Fibroblast of lung (primary cell): ENCODE results near the gene ITPK1. TPM values are rescaled to one million over a fixed set of nuclear protein-coding genes. Genes with fewer than 3 reads are reported as not detected.

Source experiments
- DNase-seq, 2 donors: peaks; one replicate each; pipeline versions ENCODE4 v3.0.0 to v3.0.0-alpha.2; 2010; ENCODE audit warnings: low read depth in 2 of 2
- H2AFZ ChIP-seq: 2 replicates; pipeline ENCODE4 v1.5.1; 2012; ENCODE audit warnings: low read length, control low read depth, inconsistent platforms
- H3K27ac ChIP-seq: 2 replicates; pipeline ENCODE4 v1.5.1; 2011; ENCODE audit warnings: low read length, control low read depth; ENCODE audit not compliant: insufficient read depth
- H3K27me3 ChIP-seq: 2 replicates; pipeline ENCODE4 v1.5.1; 2011; ENCODE audit warnings: mild to moderate bottlenecking, low read length; ENCODE audit not compliant: control insufficient read depth, insufficient read depth
- H3K36me3 ChIP-seq: 2 replicates; pipeline ENCODE4 v1.5.1; 2011; ENCODE audit warnings: low read length; ENCODE audit not compliant: control insufficient read depth, insufficient read depth
- H3K4me1 ChIP-seq: 2 replicates; pipeline ENCODE4 v1.5.1; 2011; ENCODE audit warnings: low read length; ENCODE audit not compliant: control insufficient read depth, insufficient read depth; ENCODE audit errors: extremely low read depth
- H3K4me2 ChIP-seq: 2 replicates; pipeline ENCODE4 v1.5.1; 2011; ENCODE audit warnings: low read length, control low read depth; ENCODE audit not compliant: insufficient read depth; ENCODE audit errors: extremely low read depth
- H3K4me3 ChIP-seq, 4 experiments: fragments of 200-600 bp in 1 of 4; sonication (generic) in 1 of 4; replicated peaks in 1 of 4; 2 replicates each; pipeline ENCODE4 v1.5.1; 2011 to 2016; ENCODE audit warnings: low read length in 4 of 4, low read depth in 3 of 4, mild to moderate bottlenecking in 3 of 4, control low read depth in 2 of 4, inconsistent platforms in 1 of 4, mixed read lengths in 1 of 4; ENCODE audit not compliant: insufficient read depth in 1 of 4; ENCODE audit errors: control extremely low read depth in 1 of 4
- H3K79me2 ChIP-seq: 2 replicates; pipeline ENCODE4 v1.5.1; 2012; ENCODE audit warnings: mild to moderate bottlenecking, low read length, inconsistent platforms; ENCODE audit not compliant: control insufficient read depth, insufficient read depth
- H3K9ac ChIP-seq: 2 replicates; pipeline ENCODE4 v1.5.1; 2011; ENCODE audit warnings: mild to moderate bottlenecking, low read length, control low read depth; ENCODE audit not compliant: insufficient read depth
- H3K9me3 ChIP-seq: 2 replicates; pipeline ENCODE4 v1.5.1; 2012; ENCODE audit warnings: low read depth, low read length; ENCODE audit not compliant: control insufficient read depth, insufficient read depth
- H4K20me1 ChIP-seq: 2 replicates; pipeline ENCODE4 v1.5.1; 2011; ENCODE audit warnings: low read length; ENCODE audit not compliant: control insufficient read depth, insufficient read depth; ENCODE audit errors: extremely low read depth
- CTCF ChIP-seq, 2 donors: IDR thresholded peaks in 1 of 2; conservative IDR thresholded peaks in 1 of 2; 1 replicate in 1 of 2; 2 replicates in 1 of 2; pipeline ENCODE4 v1.5.1; 2011 to 2012; ENCODE audit warnings: low read length in 2 of 2, control low read depth in 1 of 2, inconsistent platforms in 1 of 2, low read depth in 1 of 2, mild to moderate bottlenecking in 1 of 2
- EZH2 ChIP-seq: IDR thresholded peaks from 2 replicates; pipeline ENCODE4 v1.5.1; 2012; ENCODE audit warnings: low read length, control low read depth, mild to moderate bottlenecking; ENCODE audit errors: missing control alignments
- polyA plus RNA-seq, 2 donors: library from polyadenylated mRNA; depleted of rRNA in 1 of 2; stranded (reverse) in 1 of 2; unstranded in 1 of 2; fragments of >200 nt; gene quantifications; 2 replicates each; pipeline ENCODE4 v1.2.1, GENCODE V29; 2011 to 2012; ENCODE audit warnings: missing spikeins in 1 of 2
- total RNA-seq: library from RNA; depleted of rRNA; stranded (reverse); fragments of >200 nt; gene quantifications from 2 replicates; pipeline ENCODE4 v1.2.1, GENCODE V29; 2014

ITPK1 gene
- total and polyA plus RNA-seq, 2 donors (not counting 1 experiment from before 2014, with no cell fraction given) = 9.2 to 23.1 TPM

DNA sequence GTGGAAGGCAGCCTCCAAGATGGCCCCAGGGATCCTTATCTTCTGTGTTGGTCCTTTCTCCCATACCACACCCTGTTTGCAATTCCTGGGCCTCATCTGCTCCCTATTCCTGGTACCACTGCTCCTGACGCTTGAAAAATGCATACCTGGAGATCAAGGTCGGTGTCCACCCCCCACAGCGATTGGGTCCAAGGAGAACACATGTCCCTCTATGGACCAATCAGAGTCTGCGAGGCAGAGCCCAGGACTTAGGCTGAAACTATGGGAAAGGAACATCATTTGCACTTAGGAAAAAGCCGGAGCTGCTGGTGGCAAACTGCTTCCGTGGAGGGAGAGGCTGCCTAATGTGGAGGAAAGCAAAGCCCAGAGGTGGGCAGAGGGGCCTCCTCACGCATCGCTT is 33.3 kb upstream of the ITPK1 start:
- H3K4me1 ChIP-seq = no peaks in the 10 kb centered on the region
- no peak overlapping the region for H3K27ac ChIP-seq
- no peaks in the 10 kb centered on the region for H3K79me2 ChIP-seq
- no peak overlapping the region for H3K4me2 ChIP-seq
- H3K4me3 ChIP-seq = no peak overlapping the region
- DNase-seq = no peak
- no peaks in the 10 kb centered on the region for H4K20me1 ChIP-seq
- no peak overlapping the region for H3K9ac ChIP-seq
- H3K36me3 ChIP-seq = no peaks in the 10 kb centered on the region
- H2AFZ ChIP-seq = no peak overlapping the region
- H3K27me3 ChIP-seq = no peaks in the 10 kb centered on the region
- no peak for TF ChIP-seq CTCF (conservative IDR thresholded peaks at IDR 0.05 in 1 of 2, IDR thresholded peaks at IDR 0.05 in 1 of 2; ENCODE audit: low read depth in 1 of 2, low read length in 2 of 2)
- no peak for TF ChIP-seq EZH2
- no peaks in the 10 kb centered on the region for H3K9me3 ChIP-seq

- Histone ChIP-seq H3K9ac (no peak overlapping the region), H3K79me2 (no peaks in the 10 kb centered on the region), H3K4me3 (no peak overlapping the region), H3K27me3 (no peaks in the 10 kb centered on the region), H2AFZ (no peak overlapping the region), H3K36me3 (no peaks in the 10 kb centered on the region), H3K4me1 (no peaks in the 10 kb centered on the region), H4K20me1 (no peaks in the 10 kb centered on the region), H3K9me3 (no peaks in the 10 kb centered on the region), H3K4me2 (no peak overlapping the region), H3K27ac (no peak overlapping the region)
- DNase-seq = no peak
- TF ChIP-seq EZH2 (no peak), CTCF (conservative IDR thresholded peaks at IDR 0.05 in 1 of 2, IDR thresholded peaks at IDR 0.05 in 1 of 2; ENCODE audit: low read depth in 1 of 2, low read length in 2 of 2) (no peak)
These were observed 30.4 kb upstream of the ITPK1 start for GRCh38 chr14:93146119-93146518.

- no peaks in the 10 kb centered on the region for H3K36me3 ChIP-seq
- no peak overlapping the region for H3K4me2 ChIP-seq
- H2AFZ ChIP-seq = no peak overlapping the region
- H3K79me2 ChIP-seq = no peaks in the 10 kb centered on the region
- no peaks in the 10 kb centered on the region for H4K20me1 ChIP-seq
- no peaks in the 10 kb centered on the region for H3K27me3 ChIP-seq
- no peak overlapping the region for H3K4me3 ChIP-seq
- H3K4me1 ChIP-seq = no peaks in the 10 kb centered on the region
- no peak for DNase-seq
- no peaks in the 10 kb centered on the region for H3K9me3 ChIP-seq
- no peak overlapping the region for H3K9ac ChIP-seq
- H3K27ac ChIP-seq = no peak overlapping the region
- no peak for TF ChIP-seq CTCF (conservative IDR thresholded peaks at IDR 0.05 in 1 of 2, IDR thresholded peaks at IDR 0.05 in 1 of 2; ENCODE audit: low read depth in 1 of 2, low read length in 2 of 2)
- TF ChIP-seq EZH2 = no peak
These were observed 27.3 kb upstream of the ITPK1 start for GRCh38 chr14:93142854-93143652.
